HT1080 (cell line): ENCODE measurements around the gene DDX56. TPM values are rescaled to one million over a fixed set of nuclear protein-coding genes. Genes with fewer than 3 reads are reported as not detected.
A peak's percentile ranks its signal among the peaks of the same experiment; 100 is the strongest.

Experiments used
- DNase-seq: peaks from one replicate; pipeline ENCODE4 v3.0.0-alpha.2; 2015; ENCODE audit warnings: low read depth
- total RNA-seq: library from RNA; depleted of rRNA; stranded (reverse); fragments of >200 nt; shearing (Covaris generic); gene quantifications from 2 replicates; pipeline ENCODE4 v1.2.3, GENCODE V29; 2014; rRNA removed

The DDX56 gene
- total RNA-seq, 1 experiment from 2014 or later: 159 TPM

DNA sequence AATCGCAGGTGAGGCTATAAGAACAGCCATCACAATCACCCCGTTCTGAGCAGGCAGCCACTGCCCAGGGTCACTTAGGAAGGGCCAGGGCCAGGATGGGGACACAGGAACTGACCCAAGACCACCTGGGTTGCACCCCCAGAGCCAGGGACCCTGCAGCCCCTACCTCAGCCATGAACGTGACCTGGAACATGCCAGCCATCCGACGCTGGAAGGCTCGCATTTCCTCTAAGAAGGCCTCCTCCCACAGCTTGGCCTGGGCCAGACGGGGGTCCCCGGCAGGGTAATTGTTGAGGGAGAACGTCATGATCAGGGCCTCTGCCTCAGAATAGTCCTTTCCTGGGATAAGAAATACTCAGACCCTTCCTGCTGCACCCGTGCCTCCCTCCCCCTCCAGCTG lies 37.6 kb downstream of the DDX56 start:
- DNase-seq: no peak

DNA sequence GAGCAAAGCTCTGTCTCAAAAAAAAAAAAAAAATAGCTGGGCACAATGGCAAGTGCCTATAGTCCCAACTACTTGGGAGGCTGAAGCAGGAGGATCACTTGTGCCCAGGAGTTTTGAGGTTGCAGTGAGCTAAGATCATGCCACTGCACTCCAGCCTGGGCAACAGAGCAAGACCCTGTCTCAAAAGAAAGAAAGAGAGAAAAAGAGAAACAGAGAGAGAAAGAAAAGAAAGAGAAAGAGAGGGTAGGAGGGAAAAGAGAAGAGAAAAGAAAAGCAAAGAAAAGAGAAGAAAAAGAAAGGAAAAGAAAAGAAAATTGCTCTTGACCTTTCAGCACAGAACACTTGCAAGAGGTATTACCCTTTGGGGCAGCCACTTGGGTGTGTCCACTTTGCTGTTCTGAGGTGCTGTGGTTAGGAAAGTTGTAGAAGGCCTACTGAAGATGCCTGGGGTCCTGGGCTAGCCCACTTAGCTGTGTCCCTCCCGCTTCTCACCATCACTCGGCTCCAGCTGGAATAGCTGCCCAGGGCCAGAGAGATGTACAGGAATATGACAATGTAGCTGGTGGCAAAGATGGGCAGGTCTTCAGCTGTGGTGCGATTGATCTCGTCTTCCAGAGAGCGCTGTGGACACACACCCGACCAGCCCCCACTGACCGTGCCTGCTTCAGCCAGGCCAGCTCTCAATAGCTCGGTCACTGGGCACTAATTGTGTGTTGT lies 38.2 kb downstream of the DDX56 start:
- no peak for DNase-seq

DNA sequence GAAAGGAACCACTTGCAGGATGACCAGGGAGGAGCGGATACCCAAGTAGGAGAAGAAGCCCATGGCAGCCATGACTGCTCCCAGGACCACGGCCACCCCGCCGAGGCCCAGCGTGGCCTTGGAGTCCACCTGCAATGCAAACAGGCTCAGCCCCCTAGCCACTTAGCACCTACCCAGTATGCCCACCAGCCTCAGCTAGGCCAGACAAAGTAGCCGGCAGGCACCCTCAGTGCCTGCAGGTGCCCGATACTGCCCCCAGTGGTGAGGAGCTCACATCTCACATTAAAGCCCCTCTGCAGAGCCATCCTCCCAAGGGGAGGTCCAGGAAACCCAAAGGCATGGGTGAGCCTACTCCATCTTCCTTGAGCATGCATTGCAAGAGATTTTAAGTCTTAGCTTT lies 39.2 kb downstream of the DDX56 start:
- DNase-seq: peak; percentile 33

DNA sequence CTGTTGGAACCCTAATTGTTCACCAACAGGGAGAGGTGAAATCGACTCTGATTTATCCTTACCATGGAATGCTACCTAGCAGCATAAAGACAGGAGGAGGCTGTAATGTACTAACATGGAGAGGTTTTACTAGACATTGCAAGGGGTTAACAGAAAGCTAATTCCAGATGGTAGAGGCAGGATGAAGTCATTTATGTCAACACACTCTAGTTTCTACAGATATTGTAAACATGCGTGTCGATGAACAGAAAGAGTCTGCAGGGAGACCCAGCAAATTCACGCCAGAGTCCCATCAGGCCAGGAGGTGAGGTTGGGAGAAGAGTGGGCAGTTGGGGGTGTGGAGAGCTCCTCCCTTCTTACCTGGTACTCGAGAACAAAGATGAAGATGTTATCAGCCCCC lies 39.6 kb downstream of the DDX56 start:
- DNase-seq: no peak

DNA sequence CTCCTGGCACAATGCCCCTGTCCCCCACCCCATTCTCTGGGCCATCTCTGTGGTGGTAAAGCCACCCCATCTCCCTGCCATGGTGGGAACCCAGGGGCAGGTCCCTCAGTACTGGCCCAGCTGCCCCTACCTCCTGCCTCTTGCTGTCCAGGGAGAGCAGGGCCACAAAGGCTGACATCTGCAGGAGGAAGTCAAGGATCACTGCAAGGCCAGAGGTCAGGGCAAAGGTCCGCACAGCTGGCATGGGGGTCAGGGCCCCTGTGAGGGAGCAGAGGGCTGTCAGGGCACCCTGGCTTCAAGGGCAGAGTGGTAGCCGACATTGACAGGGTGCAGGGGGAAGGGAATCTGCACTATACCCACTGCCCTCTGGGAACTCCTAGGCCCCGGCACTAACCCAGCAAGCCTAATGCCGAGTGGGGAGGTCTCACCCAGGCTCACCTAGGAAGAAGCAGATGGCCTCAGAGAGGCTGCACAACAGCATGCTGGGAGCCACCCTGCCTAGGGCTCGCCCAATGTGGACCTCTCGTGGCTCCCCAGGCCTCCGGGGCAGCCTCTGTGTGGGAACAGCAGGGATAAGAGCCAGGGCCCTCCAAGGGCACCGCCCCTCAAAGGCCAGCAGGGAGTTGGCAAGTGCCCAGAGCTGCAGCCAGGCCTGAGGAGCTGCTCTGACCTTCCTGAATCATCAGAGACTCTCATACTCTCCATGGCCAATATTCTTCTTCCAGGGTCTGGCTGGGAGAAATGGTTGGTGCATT lies 40.2 kb downstream of the DDX56 start:
- no peak for DNase-seq

DNA sequence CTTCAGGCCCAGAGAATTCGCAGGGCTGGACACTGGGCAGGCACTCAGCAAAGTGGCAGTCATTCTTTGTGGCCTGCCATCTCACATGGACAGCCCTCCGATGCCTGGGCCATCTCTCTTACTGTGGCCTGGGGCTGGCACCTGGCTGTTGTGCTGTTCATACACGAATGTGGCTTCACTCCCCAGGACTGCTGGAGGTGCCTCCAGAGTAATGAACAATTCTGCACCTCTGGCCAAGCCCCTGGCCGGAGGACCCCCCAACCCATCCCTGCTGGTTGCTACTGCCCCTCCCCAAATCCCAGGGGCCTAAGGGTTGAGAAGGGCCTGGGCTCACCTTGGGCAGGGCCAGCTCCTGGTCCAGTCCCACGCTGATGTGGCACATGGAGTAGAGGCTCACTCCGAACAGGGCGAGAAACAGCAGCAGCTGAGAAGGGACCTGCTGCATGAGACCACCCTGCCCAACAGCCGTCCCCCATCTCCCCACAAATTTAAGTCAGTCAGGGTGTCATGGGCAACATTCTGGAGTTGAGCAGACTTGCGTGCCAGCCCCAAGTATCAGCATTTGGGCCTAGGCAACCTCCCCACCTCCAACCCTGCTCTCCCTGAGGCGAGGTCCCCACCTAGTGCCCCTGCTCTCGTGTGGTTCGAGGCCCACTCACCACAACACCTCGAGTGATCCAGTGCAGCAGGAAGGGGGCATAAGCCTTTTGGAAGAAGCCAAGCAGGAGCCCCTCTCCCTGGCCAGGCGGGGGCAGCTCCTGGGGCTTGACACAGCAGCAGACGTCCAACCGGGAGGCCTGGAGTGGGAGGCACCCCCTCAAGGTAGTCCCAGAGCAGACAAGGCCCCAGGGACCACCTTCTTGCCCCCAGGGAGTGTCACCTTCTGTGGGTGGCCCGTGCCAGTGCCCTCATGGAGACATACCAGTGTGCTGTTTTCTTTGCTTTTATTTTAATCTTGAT lies 42.0 kb downstream of the DDX56 start:
- no peak for DNase-seq

DNA sequence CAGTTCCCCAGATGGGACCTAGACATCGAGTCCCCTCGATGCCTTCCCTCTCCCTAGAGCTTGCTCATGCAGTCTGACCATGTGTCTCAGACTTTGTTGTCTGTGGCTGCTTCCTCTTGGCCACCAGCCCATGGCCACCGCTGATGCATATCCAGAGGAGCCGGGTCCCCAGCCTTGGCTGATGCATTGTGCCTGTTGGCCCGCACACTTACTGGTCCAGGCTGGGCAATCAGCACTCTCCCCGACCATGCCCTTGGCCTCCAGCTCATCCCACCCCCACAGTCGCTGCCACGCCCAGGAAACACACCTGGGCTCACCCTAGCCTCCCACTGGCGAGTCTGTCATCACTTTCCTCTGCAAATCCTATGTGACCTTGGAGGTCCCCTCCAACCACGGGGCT lies 42.7 kb downstream of the DDX56 start:
- DNase-seq: no peak

DNA sequence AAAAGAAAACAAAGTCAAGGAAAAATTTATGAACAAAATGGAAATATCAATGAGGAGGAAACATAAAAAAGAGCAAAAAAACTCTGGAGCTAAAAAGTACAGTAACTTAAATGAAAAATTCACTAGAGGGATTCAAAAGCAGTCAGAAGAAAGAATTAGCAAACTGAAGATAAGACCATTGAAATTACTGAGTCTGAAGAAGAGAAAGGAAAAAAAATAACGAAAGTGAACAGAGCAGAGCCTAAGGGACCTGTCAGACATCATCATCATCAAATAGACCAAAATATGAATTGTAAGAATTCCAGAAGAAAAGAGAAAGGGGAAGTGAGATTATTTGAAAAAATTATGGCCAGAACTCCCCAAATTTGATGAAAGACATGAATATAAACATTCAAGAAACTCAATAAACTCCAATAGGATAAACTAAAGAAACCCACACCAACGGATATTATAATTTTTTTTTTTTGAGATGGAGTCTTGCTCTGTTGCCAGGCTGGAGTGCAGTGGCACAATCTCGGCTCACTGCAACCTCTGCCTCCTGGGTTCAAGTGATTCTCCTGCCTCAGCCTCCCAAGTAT lies 48.8 kb downstream of the DDX56 start:
- DNase-seq: no peak

DNA sequence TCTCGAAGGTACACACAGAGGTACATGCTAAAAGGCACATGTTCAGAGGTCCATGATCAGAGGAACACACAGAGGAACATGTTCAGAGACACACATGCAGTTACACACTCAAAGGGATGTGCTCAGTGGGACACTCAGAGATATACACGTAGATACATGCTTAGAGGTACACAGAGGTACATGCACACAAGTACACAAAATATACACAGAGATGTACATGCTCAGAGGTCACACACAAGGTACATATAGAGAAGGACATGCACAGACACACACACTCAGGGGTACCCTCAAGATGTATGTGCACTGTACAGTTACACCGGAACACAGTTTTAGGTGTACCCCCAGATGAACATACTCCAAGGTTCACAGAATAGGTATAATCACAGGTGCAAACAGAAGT lies 51.4 kb downstream of the DDX56 start:
- DNase-seq: no peak

DNA sequence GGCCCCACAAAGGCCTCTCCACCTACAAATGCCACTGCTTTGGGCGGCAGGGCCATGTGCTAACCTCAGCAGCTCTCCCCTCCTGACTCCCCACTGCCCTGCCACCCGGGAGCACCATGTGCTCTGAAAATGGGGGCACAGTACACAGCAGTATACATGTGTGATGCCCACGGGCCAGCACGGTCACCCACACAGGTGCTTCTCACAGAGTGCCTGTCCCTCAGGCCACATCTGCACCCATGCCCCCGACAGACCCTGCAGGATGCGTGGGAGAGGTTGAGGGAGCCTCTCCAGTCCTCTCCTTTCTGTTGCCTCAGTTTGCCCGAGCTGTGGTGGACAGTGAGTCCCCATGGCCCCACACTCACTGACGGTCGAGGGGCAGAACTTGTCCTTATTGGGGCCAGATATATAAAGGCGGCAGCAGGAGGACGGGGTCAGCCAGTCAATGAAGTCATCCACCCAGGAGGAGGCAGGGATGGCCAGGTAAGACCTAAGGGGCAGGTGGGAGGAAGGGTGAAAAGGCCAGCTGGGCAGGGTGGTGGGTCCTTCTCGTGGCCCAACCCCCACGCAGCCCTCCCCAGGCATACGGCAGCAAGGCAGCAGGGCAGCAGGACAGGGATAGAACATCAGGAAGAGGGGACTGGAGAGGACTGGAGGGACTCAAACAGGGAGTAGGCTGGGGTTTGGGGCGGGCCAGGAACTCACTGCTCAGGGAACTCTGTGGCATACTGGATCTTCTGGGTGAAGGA lies 52.2 kb downstream of the DDX56 start:
- DNase-seq: no peak

DNA sequence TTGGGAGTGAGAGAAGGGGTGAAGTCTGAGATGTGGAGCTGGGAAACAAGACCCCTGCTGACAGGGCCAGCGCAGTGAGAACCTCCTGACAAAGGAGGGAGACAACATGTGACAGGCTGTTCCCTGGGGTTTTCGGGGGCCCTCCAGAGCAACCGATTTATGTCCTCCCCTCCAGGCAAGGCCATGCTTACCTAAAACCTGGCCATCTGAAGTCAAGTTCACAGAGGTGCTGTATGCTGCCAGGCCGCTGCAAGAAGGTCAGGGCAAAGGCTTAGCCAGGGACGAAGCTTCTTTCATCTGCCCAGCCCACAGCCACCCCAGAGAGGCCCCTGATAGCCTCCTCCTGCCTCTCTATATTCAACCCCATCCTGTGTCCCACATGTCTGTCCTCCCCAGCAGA lies 53.1 kb downstream of the DDX56 start:
- DNase-seq: no peak

DNA sequence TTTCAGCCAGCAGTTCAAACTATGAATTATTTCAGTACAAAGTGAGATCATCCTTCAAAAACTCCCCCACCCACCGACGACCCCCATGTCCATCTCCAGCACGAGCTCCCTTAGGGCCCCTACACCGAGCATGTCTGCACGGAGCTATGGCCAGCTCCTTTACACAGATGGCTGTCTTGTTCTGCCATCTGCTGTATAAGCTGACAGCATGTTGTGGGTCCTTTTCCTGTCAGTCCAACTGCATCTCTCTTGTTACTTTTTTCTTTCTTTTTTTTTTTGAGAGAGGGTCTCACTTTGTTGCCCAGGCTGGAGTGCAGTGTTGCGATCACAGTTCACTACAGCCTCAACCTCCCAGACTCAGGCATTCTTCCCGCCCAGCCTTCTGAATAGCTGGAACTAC lies 54.2 kb downstream of the DDX56 start:
- no peak for DNase-seq

DNA sequence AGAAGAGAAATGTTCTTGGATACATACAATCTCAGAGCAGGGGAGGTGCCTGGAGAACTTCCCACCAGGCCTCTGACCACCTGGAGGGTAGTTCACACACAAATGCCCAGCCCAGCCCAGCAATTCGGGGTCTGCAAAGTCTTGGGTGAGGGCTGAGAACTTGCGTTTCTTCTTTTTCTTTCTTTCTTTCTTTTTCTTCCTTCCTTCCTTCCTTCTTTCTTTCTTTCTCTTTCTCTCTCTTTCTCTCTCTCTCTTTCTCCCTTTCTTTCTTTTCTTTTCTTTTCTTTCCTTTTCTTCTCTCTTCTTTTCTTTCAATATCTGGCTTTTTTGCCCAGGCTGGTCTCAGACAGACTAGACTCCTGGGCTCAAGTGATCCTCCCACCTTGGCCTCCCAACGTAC lies 54.9 kb downstream of the DDX56 start:
- no peak for DNase-seq

DNA sequence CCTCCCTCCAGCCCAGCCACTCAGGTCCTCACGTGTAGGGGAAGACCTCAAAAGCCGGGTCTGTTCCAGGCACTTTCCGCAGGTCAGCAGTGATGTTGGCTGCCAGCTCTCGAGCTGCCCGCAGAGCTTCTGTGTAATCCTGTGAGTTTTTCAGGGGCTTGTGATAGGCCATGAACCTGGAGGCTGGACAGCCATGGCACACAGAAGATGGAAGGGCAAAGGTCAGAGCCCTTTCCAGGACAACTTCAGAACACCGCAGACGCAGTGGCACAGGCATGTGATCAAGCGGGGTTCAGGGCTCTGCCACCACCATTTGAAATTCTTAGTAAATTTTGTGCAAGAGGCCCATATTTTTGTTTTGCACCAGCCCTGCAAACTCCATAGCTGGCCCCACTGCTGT lies 56.5 kb downstream of the DDX56 start:
- no peak for DNase-seq

Other genes starting within 250 kb of the DDX56 start
- gene CAMK2B, start 248.3 kb downstream of the DDX56 start, total RNA-seq: 0.02 and 0.07 TPM in 2 replicates
- 72.3 and 73.7 TPM in 2 replicates for gene NUDCD3, start 83.2 kb downstream of the DDX56 start, total RNA-seq
- not detected in 2 replicates for gene NPC1L1, start 32.6 kb downstream of the DDX56 start, total RNA-seq
- gene TMED4, start 8.3 kb upstream of the DDX56 start, total RNA-seq: 71.4 and 76.8 TPM in 2 replicates
- 41.8 and 41.9 TPM in 2 replicates for gene OGDH, start 32.7 kb upstream of the DDX56 start, total RNA-seq
- gene ZMIZ2, start 174.9 kb upstream of the DDX56 start, total RNA-seq: 11.9 and 17.8 TPM in 2 replicates
- gene PPIA, start 222.8 kb upstream of the DDX56 start, total RNA-seq: 5,336 and 5,878 TPM in 2 replicates